ENCODE results near the gene CNOT3. TPM values are rescaled to one million over a fixed set of nuclear protein-coding genes. Genes with fewer than 3 reads are reported as not detected.

CNOT3 gene
- total RNA-seq, 1 experiment from 2014 or later: 87.4 TPM

- TF ChIP-seq CTCF (IDR thresholded peaks at IDR 0.05; ENCODE audit: unreplicated experiment): peak; percentile 83
- Mint-ChIP-seq H3K4me1 (ENCODE audit: low read depth, unreplicated experiment) (no peaks in the 10 kb centered on the region), H3K4me3 (ENCODE audit: low read depth, unreplicated experiment) (peak within 1 kb of the TSS; percentile 95), H3K36me3 (ENCODE audit: insufficient read depth, unreplicated experiment) (peaks cover 78% of the 10 kb centered on the region), H3K27me3 (ENCODE audit: unreplicated experiment) (no peaks in the 10 kb centered on the region), H3K9me3 (ENCODE audit: low read depth, unreplicated experiment) (no peaks in the 10 kb centered on the region), H3K27ac (ENCODE audit: unreplicated experiment) (peak within 1 kb of the TSS; percentile 95)
- intact Hi-C loops (cut with micrococcal nuclease; ENCODE audit: unreplicated experiment): loop anchor here (1.0 kb wide), 1 partner anchor 59 kb away; no protein-coding TSS in a partner anchor
- BruUV-seq (replicated peaks): no TSS peak
- CTCF ChIA-PET: interaction anchor here (0.6 to 3.5 kb wide), 11 partner anchors 10 to 204 kb away, joined by 3 to 35 read pairs (median 6); partner anchors contain the start of genes LENG1, MBOAT7, RPS9 and TSEN34
- peak; percentile 95 for DNase-seq
These were observed 35.2 kb downstream of the CNOT3 start, which contains the start of gene TMC4 for GRCh38 chr19:54172471-54173358. Gene TMC4, minus strand, starts transcription at chr19:54173160. Its CDS starts 43 bp downstream, at chr19:54173117.

GRCh38 chr19:54173359-54173699 is 35.8 kb downstream of the CNOT3 start:
- no peaks in the 10 kb centered on the region for H3K27me3 Mint-ChIP-seq (ENCODE audit: unreplicated experiment)
- CTCF ChIA-PET: interaction anchor here (0.6 to 3.5 kb wide), 10 partner anchors 13 to 203 kb away, joined by 3 to 35 read pairs (median 6); partner anchors contain the start of genes LENG1, MBOAT7, RPS9 and TSEN34
- H3K4me3 Mint-ChIP-seq (ENCODE audit: low read depth, unreplicated experiment): peak overlapping the region; percentile 95
- H3K9me3 Mint-ChIP-seq (ENCODE audit: low read depth, unreplicated experiment): no peaks in the 10 kb centered on the region
- TF ChIP-seq CTCF (IDR thresholded peaks at IDR 0.05; ENCODE audit: unreplicated experiment): no peak
- intact Hi-C loops (cut with micrococcal nuclease; ENCODE audit: unreplicated experiment): loop anchor here (1.0 kb wide), 1 partner anchor 58 kb away; no protein-coding TSS in a partner anchor
- peak overlapping the region; percentile 95 for H3K27ac Mint-ChIP-seq (ENCODE audit: unreplicated experiment)
- BruUV-seq (replicated peaks): TSS peak; percentile 23
- H3K4me1 Mint-ChIP-seq (ENCODE audit: low read depth, unreplicated experiment): no peaks in the 10 kb centered on the region
- no peak for DNase-seq
- H3K36me3 Mint-ChIP-seq (ENCODE audit: insufficient read depth, unreplicated experiment): peaks cover 78% of the 10 kb centered on the region

GRCh38 chr19:54173951-54174834 is 36.6 kb downstream of the CNOT3 start:
- TF ChIP-seq CTCF (IDR thresholded peaks at IDR 0.05; ENCODE audit: unreplicated experiment): no peak
- CTCF ChIA-PET: interaction anchor here (1.4 to 3.5 kb wide), 4 partner anchors 14 to 91 kb away, joined by 6 to 35 read pairs (median 9); partner anchors contain the start of genes LENG1, MBOAT7, RPS9 and TSEN34
- Mint-ChIP-seq H3K36me3 (ENCODE audit: insufficient read depth, unreplicated experiment) (peaks cover 80% of the 10 kb centered on the region), H3K9me3 (ENCODE audit: low read depth, unreplicated experiment) (no peaks in the 10 kb centered on the region), H3K4me3 (ENCODE audit: low read depth, unreplicated experiment) (peak overlapping the region; percentile 26), H3K4me1 (ENCODE audit: low read depth, unreplicated experiment) (no peaks in the 10 kb centered on the region), H3K27ac (ENCODE audit: unreplicated experiment) (peak overlapping the region; percentile 95), H3K27me3 (ENCODE audit: unreplicated experiment) (no peaks in the 10 kb centered on the region)
- intact Hi-C loops (cut with micrococcal nuclease; ENCODE audit: unreplicated experiment): loop anchor here (1.0 kb wide), 1 partner anchor 57 kb away; no protein-coding TSS in a partner anchor
- no peak for DNase-seq
- BruUV-seq (replicated peaks): no TSS peak

- Mint-ChIP-seq H3K4me1 (ENCODE audit: low read depth, unreplicated experiment) (no peaks in the 10 kb centered on the region), H3K9me3 (ENCODE audit: low read depth, unreplicated experiment) (no peaks in the 10 kb centered on the region), H3K4me3 (ENCODE audit: low read depth, unreplicated experiment) (no peak overlapping the region), H3K36me3 (ENCODE audit: insufficient read depth, unreplicated experiment) (peaks cover 72% of the 10 kb centered on the region), H3K27ac (ENCODE audit: unreplicated experiment) (no peak overlapping the region), H3K27me3 (ENCODE audit: unreplicated experiment) (no peaks in the 10 kb centered on the region)
- CTCF ChIA-PET: no interaction called here
- no peak for DNase-seq
- intact Hi-C loops (cut with micrococcal nuclease; ENCODE audit: unreplicated experiment): no loop called here
- BruUV-seq (replicated peaks): no TSS peak
- TF ChIP-seq CTCF (IDR thresholded peaks at IDR 0.05; ENCODE audit: unreplicated experiment): no peak
These were observed 41.2 kb downstream of the CNOT3 start for GRCh38 chr19:54178581-54179261.

All from Calu3 (cell line).